Measurements from ENCODE around the gene TRIM37.
"Not testable (repeated sequence)": the region's sequence is repeated elsewhere in the genome, so short reads cannot be mapped to it uniquely, and the experiment has no call there.

Gene TRIM37

GRCh38 chr17:59121901-59122480 lies 15.3 kb upstream of the TRIM37 start:
- DNase-seq (ENCODE audit: insufficient read length, low spot score), result no peak
- no peak for FAIRE-seq

DNA sequence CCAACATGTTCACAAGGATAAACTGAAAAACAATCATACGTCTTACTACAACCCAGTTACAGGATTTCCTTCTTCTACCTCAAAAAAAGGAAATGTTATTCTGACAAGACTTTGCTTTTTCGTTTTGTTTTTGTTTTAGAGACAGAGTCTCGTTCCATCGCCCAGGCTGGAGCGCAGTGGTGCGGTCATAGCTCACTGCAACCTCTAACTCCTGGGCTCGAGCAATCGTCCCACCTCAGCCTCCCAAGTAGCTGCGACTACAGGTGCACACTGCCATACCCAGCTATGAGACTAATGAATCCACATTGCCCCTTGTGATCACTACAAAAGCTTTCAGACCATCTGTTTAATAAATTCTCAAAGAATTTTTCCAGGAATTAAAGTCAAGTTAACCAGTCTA lies 8.8 kb upstream of the TRIM37 start:
- DNase-seq (ENCODE audit: insufficient read length, low spot score), result no peak
- no peak for FAIRE-seq

DNA sequence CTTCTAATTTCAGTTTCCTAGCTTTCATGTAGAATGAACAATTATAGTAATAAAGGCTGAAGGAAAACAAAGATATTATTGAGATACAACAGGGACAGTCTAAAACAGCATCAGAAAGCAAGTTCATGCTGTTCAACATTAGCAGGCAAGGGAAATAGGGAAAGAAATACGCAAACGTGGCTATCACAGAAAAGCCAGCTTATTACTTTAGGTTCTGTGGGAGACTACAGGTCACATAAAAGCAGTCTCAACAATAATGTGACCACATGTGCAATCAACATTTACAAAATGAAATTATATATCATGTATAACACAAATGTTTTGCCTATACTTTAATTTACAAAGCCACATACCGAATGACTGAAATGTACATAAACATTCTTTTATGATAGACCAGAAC lies 4.9 kb upstream of the TRIM37 start:
- no peak for DNase-seq (ENCODE audit: insufficient read length, low spot score)
- FAIRE-seq, result no peak

DNA sequence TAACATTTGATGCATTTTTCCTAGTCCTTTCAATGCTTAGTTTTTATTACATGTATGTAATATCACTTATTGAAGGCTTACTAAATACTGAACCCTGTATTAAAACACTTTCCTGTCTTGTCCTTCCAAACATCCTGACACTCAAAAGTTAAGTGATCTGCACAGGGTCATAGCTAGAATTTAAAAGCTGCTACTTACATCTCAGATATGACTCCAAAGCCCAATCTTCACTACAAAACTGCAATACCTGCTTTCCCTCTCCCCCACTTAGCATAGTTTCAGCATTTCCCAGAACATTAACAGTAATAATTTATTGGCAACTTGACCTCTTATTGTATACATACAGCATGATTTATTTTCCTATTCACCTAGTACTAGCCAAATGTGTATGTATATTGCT lies 4.3 kb upstream of the TRIM37 start:
- FAIRE-seq (no peak), DNase-seq (ENCODE audit: insufficient read length, low spot score) (no peak)

GRCh38 chr17:59108400-59109102 lies 1.9 kb upstream of the TRIM37 start:
- DNase-seq (ENCODE audit: insufficient read length, low spot score) (no peak), FAIRE-seq (no peak)

DNA sequence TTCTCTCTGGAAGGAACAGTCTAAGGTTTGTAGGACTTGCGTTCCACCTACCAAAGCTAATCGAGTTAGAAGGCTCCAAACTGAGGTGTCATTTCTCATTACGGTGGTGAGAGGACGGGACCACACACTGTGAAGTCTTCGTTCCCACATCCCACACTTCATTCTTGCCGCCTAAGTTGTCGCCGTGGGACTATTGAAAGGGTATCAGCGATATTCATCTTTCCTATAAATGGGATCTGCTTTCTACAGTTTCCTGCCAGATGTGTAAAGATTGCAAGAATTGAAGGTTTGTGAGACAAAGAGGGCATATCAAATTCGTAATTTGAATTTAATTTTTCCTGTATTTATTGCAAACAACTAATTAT lies 608 bp upstream of the TRIM37 start:
- no peak for DNase-seq (ENCODE audit: insufficient read length, low spot score)
- FAIRE-seq, result peak; percentile 39

- FAIRE-seq, result peak; percentile 61
- no peak for DNase-seq (ENCODE audit: insufficient read length, low spot score)
Measured at GRCh38 chr17:59105852-59106462, 723 bp downstream of the TRIM37 start.

DNA sequence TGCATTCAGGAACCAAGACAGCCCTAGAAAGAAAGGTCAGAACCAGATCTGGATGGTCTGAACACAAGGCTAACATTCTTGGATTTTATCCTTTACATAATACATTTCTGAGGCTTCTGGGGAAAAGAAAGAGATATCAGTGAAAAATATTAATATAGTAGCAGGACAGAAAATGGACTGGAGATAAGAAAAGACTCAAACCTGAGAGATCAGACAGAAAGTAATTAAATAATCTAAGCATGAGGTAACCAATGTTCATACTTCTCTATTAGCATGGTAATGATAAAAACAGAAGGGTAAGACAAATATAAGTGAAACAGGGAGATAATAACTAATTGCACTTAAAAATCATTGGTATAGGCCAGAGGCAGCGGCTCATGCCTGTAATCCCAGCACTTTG lies 5.5 kb downstream of the TRIM37 start:
- FAIRE-seq (no peak), DNase-seq (ENCODE audit: insufficient read length, low spot score) (no peak)

DNA sequence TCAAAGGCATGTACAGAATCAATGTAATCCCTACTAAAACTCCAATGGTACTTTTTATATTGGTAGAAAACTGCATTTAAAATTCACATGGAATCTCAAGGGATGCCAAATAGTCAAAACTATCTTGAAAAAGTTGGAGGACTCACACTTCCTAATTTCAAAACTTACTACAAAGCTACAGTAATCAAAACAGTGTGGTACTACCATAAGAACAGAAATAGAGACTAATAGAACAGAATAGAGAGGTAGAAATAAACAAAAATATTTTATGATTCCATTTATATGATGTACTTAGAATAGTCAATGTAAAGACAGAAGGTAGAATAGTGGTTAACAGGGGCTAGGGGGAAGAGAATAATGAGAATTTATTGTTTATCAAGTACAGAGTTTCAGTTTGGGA lies 8.8 kb downstream of the TRIM37 start:
- DNase-seq (ENCODE audit: insufficient read length, low spot score) (no peak), FAIRE-seq (no peak)

DNA sequence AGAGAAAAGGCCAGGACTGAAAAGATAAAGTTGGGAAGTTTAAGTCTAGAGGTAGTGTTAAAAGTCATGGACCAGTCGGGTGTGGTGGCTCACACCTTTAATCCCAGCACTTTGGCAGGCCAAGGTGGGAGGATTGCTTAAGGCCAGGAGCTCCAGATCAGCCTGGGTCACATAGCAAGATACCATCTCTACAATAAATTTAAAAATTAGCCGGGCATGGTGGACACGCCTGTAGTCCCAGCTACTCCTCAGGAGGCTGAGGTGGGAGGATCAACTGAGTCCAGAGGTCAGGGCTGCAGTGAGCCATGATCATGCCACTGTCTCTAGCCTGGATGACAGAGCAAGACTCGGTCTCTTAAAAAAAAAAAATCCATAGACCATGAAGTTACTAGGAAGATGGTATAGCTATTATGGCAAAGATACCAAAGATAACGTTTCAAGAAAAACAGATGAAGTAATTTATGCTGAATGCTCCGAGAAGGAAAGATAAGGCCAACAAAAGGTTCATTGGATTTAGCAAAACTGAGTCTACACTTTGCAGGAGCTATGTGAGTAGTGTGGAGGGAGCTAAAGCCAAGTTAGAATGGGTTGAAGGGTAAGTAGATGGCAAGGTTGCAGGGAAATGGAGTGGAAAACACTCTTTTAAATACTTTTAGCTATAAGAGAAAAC lies 11.7 kb downstream of the TRIM37 start:
- FAIRE-seq, result no peak

DNA sequence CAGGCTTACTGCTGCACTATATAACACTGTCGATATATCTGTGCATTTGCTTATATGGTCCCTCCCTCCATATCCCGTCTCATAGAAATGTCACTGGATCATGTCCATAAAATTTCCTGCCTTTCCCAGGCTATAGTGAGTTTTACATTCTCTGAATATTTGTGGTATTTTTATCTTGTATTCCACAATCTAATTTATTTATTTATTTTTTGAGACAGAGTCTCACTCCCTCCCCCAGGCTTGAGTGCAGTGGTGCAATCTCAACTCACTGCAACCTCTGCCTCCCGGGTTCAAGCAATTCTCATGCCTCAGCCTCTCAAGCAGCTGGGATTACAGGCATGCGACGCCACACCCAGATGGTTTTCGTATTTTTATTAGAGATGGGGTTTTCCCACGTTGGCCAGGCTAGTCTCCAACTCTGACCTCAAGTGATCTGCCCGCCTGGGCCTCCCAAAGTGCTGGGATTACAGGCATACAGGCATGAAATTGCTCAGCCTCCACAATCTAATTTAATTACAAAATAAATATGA lies 12.9 kb downstream of the TRIM37 start:
- FAIRE-seq, result no peak
- DNase-seq (ENCODE audit: insufficient read length, low spot score), result no peak

More for the DNA sequence above, 11.7 kb downstream of the TRIM37 start:
- no peak for DNase-seq (ENCODE audit: insufficient read length, low spot score)

DNA sequence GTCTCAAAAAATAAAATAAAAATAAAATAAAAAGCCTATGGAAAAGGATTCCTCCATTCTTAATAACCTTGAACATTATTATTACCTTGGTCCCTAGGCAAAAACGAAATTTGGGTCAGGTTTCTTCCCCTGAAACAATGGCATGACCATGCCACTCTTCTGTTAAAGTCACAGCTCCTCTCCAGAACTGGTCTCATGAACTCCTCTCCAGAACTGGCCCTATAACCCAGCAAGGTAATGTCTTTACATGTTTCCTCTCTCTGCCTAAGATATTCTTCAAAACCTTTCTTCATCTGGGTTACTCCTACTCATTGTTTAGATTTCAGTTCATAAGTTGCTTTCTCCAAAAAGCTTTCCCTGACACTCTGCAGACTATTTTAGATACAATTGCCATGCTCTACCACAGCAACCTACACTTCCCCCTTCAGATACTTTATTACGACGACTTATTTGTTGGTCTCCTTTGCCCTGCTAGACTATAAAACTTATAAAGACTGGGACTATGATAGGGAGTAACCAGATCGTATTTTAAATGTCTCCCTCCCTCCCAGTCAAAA lies 13.5 kb downstream of the TRIM37 start:
- FAIRE-seq, result no peak

DNA sequence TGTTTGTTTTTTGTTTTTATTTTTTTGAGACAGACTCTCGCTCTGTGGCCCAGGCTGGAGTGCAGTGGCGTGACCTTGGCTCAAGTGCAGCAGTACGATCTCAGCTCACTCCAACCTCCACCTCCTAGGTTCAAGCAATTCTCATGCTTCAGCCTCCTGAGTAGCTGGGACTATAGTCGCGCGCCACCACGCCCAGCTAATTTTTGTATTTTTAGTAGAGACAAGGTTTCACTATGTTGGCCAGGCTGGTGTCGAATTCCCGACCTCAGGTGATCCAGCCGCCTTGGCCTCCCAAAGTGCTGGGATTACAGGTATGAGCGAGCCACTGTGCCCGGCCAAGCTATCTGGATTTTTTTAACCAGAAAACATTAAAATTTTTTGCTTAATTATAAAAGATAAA lies 16.1 kb downstream of the TRIM37 start:
- not testable (repeated sequence) for FAIRE-seq; DNase-seq (ENCODE audit: insufficient read length, low spot score)

More for the DNA sequence above, 13.5 kb downstream of the TRIM37 start:
- DNase-seq (ENCODE audit: insufficient read length, low spot score), result no peak

DNA sequence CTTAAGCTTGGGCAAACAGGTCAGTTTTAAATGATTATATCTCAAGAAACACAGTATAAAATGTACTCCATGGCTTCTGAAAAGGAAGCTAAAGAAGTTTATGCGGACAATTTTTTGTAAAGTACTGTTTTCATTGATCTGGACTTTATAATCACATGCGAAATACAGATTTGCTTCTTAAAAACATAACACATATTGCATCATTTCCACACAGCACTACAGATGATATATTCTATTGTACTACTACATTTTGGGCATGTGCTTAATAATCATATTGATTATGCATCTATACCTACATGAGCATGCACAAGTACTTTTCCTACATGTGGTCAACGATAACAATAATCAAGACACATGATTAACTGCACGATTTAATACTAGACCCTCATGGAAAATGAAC lies 22.5 kb downstream of the TRIM37 start:
- DNase-seq (ENCODE audit: insufficient read length, low spot score), result no peak
- no peak for FAIRE-seq

DNA sequence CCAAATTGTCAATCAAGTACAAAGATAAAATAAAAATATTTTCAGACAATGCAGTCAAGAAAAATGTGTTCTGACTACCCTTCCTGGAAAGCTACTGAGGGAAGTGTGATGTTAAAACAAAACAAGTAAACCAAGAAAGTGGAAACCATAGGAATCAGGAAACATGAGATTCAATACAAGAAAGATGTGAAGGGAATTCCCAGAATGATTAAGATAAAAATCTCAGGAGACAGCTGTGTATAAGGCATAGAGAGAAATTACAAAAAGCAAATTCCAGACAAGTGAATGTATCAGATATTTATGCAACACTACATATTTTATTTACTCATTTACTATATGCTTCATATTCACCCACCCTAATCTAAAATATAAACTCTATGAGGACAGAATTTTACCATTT lies 32.2 kb downstream of the TRIM37 start:
- no peak for FAIRE-seq
- no peak for DNase-seq (ENCODE audit: insufficient read length, low spot score)

GRCh38 chr17:59073972-59074371 lies 32.7 kb downstream of the TRIM37 start:
- no peak for FAIRE-seq
- no peak for DNase-seq (ENCODE audit: insufficient read length, low spot score)

- DNase-seq (ENCODE audit: insufficient read length, low spot score) (no peak), FAIRE-seq (no peak)
Measured at GRCh38 chr17:59069856-59070255, 36.8 kb downstream of the TRIM37 start.

GRCh38 chr17:59067756-59068155 lies 38.9 kb downstream of the TRIM37 start:
- DNase-seq (ENCODE audit: insufficient read length, low spot score) (no peak), FAIRE-seq (peak; percentile 80)

GRCh38 chr17:59067340-59067739 lies 39.3 kb downstream of the TRIM37 start:
- DNase-seq (ENCODE audit: insufficient read length, low spot score), result no peak
- FAIRE-seq, result no peak

- DNase-seq (ENCODE audit: insufficient read length, low spot score) (no peak), FAIRE-seq (peak; percentile 11)
Measured at GRCh38 chr17:59062509-59062908, 44.2 kb downstream of the TRIM37 start.

- DNase-seq (ENCODE audit: insufficient read length, low spot score), result no peak
- no peak for FAIRE-seq
Measured at GRCh38 chr17:59056857-59057256, 49.8 kb downstream of the TRIM37 start.
